SKM-1 treated with dmso at 0.1 percent for 144 hours (cell line): ENCODE results near the gene ATP1A1.

ENCODE experiments used
- DNase-seq: peaks from one replicate; lab custom pipeline; 2025; ENCODE audit not compliant: unreplicated experiment; lab: John Stamatoyannopoulos, UW

ATP1A1 gene

DNA sequence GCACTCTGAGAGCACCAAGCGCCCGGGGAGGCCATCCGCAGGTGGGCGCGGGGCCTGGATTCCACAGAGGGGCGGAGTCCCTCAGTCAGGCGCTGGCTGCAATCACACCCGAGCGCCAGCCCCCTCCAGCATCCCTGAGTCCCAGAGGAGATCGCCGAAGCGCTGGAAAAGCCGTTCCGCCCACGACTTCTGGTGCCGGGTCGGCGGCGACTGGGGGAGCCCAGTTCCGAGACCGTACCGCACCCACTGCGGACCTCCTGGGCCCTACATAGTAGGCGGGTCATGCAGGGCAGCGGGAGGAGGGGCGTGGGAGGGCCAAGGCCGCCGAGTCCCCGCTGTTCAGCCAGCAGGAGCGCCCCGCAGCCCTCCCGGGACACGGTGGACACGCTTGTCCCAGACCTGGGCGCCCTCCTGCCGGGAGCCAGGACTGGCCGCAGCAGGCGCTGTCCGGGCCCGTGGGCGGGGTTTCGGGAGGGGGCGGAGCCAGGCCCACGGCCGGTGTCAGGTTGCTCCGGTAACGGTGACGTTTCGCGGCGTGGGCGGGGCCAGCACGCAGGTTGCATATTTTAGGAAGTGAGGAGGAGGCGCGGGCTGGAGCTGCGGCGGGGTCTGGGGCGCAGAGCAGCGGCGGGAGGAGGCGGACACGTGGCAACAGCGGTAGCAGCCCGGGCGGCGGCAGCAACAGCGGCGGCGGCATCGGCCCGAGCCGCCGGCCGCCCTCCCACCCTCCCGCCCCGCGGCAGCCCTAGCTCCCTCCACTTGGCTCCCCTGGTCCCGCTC lies at the start of gene ATP1A1:
Gene ATP1A1, plus strand, starts transcription at position 594 of the 780 bp plus-strand sequence. CDS start 268 bp downstream, outside the sequence.
- peak; percentile 92 for DNase-seq

DNA sequence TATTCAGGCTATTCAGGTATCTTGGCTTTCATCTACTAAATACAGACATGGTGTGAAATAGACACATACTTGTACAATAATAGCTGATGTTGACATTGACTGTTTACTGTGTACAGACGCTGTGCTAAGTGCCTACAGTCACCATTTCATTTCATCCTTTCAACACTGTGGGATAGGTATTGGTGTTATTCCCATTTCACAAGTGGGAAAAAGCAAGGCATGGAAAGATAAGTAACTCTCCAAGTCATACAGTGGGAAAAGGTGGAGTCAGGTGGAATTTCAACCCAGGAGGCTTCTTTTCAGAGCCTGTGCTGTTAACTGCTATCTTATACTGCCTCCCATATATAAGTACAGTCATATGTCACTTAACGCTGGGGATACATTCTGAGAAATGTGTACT lies 49.6 kb upstream of the ATP1A1 start:
- no peak for DNase-seq

DNA sequence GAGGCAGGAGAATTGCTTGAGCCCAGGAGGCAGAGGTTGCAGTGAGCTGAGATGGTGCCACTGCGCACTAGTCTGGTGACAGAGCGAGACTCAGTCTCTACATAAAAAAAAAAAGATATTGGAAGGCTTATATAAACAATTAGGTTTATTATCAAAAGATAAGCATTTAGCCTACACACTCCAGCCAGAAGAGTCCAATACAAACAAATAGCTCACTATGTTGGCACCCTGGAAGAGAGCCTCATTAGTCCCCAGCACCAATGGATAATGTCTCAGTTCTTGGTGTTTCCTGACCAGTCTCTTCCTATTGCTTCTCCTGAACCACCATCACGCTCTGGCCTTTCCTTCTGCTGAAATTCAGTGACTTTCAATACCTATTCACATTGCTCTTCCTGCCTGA lies 48.6 kb upstream of the ATP1A1 start:
- DNase-seq = no peak

DNA sequence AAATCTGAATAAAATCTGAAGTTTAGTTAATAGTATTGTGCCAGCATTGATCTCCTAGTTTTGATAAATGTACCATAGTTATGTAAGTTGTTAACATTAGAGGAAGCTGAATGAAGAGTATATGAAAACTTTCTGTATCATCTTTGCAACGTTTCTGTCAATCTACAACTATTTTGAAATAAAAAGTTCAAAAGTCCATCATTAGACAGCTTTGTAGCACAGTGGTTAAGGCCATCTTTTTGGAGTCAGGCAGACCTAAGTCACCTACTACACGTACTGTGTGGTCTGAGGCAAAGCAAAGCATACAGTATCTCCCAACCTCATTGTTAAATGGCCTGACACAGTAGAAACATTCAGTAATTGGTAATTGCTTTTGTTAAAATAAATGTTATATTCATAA lies 47.9 kb upstream of the ATP1A1 start:
- no peak for DNase-seq

DNA sequence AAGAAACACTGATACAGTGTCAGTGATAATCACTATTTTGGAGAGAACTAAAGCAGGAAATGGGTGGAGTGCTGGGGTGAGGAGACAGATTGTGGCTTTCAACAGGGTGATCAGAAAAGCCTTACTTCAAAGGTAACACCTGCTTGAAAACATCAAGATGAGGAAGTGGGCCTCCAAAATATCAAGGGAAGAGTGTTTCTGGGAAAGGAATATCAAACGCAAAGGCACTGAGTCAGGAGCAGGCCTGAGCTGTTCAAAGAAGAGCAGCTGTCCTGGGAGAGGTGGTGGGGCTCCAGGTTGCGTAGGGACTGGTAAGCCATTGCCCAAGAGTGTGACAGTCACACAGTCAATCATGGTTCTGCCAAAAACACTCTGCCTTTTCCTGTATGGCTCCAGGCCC lies 47.1 kb upstream of the ATP1A1 start:
- no peak for DNase-seq

DNA sequence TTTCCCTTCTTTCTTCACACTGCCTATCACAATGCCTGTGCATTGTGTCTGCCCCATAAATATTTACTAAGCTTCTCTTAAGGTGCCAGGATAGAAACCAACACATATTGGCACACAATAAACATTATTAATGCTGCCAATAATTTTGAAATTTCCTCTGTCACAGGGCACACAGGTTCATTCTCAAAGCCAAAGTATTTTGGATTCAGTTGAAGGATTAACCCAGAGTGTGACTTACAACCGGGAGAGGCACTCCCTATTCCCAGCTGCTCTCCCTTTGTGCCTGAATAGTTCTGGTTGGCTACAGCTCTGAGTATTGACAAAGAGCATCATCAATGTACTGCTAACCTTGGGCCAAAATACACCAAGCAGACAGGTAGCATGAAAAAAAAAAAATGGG lies 46.6 kb upstream of the ATP1A1 start:
- no peak for DNase-seq

DNA sequence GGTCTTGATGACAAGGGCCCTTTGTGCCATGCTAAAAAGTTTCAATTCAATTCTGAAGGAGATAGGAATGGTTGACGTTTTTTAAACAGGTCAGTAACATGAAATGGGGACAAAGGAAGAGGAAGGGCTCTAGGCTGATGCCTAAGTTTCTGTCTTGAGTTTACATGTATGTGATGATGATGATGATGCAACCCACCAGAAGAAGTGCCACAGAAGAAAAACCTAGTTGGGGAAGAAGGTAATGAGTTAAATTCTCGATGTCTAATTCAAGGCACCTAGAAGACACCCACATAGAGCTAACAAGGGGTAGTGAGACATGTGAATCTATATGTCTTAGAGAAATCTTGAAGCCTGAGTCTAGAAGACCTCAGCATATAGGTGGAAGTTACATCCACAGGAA lies 44.4 kb upstream of the ATP1A1 start:
- DNase-seq = no peak

DNA sequence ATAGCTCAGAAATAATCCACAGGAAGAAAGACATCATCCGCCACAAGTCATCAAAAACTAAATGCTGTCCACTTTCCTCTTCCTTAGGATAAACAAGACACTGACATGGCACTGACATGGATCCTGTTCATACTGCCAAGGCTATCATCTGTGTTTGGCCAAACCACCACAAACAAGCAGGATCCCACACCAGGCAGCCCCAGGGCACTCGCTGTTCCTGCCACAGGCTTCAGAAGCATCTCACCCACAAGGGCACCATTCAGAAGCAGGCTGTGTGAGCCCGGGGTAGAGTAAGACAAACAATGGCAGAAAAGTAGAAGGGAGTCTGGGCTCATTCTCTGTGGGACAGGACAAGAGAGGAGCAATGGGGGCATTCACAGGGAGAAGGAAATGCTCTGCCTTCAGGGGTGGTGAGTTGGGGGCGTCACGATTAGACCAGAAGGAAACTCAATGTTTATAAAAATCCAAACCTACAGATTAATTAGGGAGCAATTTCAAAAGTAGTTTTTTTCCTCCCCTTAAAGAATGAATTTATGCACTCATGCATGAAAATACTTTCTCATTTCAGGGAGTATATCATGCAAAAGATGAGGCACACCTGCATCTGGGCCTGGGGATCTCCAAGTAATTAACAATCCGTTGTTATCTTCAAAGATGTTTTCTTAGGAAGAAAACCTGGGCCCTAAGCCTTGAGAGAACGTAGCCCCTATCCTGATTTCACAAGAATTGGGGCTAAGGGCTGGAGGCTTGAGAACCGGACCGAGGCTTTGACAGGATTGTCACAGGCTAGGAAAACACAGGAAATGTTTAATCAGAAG lies 43.3 kb upstream of the ATP1A1 start:
- DNase-seq = no peak

DNA sequence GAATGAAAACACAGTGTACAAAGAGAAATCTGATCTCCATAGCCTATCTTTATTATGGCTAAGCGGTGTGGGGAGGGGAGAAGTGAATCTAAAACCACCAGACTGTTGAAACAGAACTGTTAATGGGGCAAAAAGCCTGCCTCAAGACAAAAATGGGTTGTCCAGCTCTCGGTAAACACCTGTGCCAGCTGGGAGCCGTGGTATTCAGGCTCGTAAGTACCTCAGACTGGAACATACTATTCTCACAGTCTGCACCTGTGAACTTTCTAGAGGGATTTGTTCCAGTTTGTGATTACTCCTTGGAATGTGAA lies 42.7 kb upstream of the ATP1A1 start:
- no peak for DNase-seq

DNA sequence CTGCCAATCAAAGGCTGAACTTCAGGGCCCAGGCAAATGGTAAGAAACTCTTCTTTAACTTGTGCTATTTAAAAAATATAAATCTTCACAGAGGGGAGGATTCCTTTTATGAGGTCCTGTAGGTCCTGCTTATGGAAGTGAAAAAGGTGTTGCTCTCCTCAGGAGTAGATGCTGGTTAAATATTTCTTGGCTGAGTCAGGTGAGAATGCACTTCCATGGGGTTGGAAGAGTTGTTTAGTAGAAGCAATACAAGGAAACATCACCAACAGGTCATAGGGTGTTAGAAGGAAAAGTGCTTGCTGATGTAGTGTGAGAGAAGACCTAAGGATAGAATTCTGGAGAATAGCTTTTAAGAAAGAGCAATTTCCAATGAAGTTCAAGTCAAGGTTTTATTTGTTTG lies 42.2 kb upstream of the ATP1A1 start:
- no peak for DNase-seq

DNA sequence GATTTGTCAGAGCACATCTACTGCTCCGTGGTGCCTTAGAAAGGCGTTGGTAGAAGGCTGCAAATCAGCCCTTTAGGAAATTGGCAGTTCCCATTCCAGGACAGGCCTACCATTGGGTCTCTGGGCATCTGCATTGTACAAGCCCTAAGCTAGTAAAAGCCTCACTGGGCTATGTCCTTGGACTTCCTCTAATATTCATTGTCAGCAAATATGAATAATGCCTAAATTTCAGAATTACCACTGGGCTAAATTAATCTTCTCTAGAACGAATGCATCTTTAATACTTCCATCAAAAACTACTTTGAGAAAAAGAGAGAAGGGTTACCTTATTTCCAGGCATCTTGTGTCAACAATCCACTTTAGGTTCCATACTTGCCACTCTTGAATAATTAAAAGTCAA lies 41.5 kb upstream of the ATP1A1 start:
- no peak for DNase-seq

DNA sequence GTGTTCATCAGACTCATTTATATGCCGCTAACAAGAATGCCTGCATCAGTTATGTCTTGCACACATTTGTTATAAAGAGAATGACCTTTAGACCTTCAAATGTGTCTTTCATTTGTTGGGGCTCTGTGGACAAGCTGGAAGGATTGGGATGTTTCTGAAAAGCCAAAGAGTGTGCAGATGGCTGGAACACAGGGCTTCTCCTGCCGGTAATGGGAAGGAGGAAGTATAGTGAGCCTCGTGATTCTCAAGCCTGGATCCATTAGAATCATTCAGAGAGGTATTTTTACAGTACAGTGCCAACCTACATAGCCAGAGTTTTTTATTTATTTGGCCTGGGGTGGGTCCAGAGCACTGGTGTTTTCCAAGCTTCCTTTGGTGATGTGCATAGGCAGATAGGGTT lies 40.6 kb upstream of the ATP1A1 start:
- no peak for DNase-seq

DNA sequence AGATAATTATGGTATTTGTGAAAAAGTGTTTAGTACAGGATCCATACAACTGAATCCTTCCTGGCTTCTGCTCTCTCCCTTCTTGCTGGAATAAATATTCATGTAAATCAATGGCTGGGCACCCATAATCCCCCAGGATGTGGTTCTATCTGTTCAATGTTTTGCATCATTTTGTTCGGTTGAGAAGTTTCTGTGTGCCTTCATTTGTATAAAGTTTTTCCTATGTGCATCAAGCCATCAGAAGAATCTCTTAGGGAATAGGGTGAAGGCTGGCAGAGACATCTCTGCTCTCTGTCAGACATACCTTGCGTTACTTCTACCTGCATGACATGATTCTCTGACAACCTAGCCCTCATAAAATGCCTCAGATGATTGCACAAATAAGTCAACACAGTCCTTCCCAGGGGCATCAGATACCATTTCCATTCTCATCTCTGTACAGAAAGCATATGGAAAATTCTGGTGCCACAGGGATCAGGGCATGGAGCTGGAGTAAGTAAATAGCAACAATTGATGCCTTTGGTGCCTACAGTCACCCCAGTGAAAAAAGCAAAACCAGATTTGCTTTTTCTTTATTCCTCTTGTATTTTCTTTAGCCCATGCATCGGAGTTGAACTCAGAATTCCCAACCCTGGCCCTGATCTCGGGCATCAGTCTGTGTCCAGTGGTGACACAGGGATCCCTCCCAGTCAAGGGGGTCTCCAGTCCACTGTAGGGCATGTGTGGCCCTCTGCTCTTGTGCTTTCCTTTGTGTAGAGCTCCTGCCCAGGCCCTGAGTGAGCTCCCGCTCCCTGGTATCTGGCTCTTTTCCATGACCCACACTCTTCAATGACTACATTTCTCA lies 39.7 kb upstream of the ATP1A1 start:
- DNase-seq = no peak

DNA sequence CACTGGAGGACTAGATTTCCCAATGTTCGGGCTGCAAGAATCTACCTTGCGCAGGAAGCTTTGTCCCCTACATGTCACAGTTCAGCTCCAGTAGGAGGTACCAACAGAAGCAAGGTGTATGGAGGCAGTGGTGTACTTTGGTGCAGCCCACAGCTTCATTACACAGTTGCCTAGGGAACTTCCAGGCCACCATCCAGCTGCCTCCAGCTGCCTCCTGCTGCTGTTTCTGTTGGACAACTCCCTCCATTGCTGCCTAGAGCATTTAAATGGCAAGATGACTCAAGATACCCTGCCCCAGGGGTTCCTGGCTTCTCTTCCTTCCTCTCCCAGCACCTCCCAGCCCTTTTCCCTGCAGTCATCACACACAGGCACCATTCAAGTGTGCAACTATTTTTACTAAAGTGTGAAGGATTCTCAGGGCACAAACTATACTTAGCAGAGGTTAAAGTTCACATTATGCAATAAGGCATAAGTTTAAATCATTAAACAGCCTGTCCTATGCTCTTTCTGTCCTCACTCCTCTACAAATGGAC lies 39.0 kb upstream of the ATP1A1 start:
- no peak for DNase-seq

DNA sequence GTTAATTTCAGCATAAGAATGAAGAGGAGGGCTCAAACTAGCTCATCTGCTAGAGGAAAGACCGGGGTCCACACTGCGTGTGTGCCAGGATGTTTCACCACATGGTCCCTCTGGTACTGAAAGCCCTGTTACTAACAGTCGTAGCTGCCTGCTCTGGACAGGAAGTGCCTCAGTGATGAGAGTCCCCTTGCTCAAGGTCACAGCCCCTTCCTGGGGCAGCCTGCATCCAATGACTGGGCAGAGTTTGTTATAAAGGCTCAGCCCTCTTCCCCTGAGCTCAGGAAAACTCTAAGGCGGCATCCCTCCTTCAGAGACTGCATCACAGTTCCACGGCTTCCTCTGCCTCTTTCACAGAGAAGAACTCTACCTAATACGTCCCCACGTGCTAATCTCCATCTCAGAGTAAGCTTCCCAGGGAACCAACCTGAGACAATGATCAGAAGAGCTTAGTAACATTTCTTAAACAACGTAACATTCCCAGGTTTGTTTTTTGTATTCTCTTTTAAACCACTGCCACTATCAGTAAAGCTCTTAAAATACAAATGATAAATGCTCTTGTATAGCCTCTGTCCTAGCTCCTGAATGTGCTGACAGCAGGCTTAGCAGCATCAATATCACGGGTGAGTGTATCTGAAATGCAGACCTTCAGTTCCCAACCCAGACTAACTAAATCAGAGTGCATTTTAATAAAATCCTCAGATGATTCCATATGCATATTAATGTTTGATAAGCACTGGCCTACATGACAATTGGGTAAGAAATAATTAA lies 38.0 kb upstream of the ATP1A1 start:
- DNase-seq = no peak

DNA sequence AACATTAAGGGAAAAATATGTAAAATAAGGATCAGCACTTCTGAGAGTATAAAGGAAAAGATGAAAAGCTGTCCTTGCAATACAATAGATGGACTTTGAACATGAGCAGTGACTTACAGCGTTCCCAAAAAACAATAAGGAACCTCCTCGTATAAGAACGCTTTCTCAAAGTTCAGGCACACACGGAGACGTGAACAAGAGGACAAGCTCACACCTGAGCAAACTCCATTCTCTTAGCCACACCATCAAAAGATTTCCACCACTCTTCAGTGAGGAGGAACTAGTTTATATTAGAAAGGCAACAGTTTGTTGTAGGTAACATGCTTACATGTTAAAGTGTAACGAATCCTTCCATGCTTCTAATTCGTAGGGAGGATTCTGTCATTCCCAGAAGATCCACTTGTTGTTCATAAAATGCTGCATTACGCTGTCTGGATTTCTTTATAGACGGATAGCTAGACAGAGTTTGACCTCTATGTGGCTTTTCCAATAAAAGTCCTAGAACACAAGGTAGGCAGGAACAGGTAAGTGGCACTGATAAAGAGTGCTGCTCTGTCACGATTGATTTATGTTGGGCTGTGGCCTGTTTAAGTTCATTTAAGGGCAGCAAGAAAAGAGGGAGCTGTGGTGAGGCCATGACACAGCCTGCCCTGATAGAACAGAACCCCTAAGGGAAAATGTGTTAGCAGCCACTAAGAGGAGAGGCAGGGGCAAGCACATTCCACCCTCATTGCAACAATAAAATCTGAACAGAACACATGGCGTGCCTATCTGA lies 37.0 kb upstream of the ATP1A1 start:
- no peak for DNase-seq

DNA sequence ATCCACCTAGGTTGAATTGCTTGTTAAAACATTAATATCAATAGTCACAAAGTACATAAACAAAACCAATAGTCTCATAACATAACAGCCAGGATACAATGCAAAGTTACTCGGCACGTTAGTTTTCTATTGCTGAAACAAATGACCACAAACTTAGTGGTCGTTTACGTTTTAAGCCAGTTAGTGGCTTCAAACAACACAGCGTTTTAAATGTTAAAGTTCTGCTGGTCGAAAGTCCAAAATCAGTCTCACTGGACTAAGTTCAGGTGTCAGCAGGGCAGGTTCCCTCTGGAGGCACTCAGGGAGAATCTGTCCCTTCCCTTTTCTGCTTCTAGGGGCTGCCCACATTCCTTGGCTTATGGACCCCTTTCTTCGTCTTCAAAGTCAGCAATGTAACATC lies 35.6 kb upstream of the ATP1A1 start:
- no peak for DNase-seq

DNA sequence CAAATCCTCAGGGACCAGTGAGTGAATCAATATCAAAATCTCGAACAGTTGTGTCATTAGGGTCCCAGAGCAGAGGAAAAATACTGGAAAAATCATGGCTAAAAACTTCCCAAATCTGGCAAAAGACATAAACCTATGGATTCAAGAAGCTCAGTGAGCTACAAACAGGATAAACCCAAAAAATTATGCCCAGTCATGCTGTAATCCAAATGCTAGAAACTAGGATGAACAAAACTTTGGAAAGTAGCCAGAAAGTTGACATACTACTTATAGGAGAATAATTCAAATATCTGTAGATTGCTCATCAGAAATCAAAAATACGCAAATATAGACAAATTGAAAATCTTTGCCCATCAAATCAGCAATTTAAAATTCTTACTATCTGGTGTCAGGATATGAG lies 34.6 kb upstream of the ATP1A1 start:
- DNase-seq = no peak

DNA sequence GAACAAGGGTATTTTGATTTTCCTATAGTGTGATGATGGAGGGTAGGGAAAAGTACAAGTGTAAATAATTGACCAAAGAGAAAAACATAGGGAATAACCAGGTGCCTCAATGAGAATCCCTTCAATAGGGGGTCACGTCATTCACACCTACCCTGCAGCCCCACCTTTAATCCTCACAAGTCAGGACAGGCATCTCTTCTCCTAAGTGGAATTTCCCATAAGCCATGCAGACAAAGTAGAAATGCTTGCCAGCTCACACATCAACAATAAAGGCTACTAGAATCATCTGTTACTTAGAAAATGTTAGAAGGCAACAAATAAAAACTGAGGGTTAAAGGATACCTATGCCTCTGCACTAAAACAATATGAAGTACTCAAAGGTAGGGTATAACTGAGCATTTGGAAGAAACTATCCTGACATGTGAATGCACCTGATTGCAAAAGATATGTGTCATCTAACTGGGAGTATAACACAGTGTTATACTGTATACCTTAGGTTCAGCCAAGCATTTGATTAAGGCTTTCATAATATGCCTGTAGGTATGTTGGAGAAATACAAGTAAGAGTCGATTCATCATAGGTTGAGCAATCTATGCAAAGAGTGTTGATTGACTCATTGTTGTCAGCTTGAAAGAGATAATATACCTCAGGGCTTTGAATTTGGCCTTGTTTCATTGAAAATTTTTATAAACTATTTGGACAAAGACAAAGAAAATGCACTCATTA lies 32.4 kb upstream of the ATP1A1 start:
- DNase-seq = no peak
